HepG2 (cell line): Measurements from ENCODE around the gene GAS2. TPM values are rescaled to one million over a fixed set of nuclear protein-coding genes. Genes with fewer than 3 reads are reported as not detected.

Experiments used
- ATAC-seq: fragments of 200-7000 bp; cut with Tn5 transposase; 3 replicates; pipeline ENCODE4 v1.9.1; 2020; ENCODE audit warnings: mild to moderate bottlenecking, moderate library complexity
- BruUV-seq: library from RNA; stranded (reverse); fragments of 400-500 nt; replicated peaks from 2 replicates; lab custom pipeline; 2021; lab: Mats Ljungman, UMichigan
- CTCF ChIA-PET: fragments of 300-600 bp; formaldehyde crosslinking; extraction: SDS; loops from one replicate; lab custom pipeline; 2021; ENCODE audit warnings: low total read pairs, inconsistent platforms, low intra/inter-chr PET ratio; lab: Yijun Ruan, JAX
- POLR2A ChIA-PET: fragments of 350-600 bp; sonication (Branson Sonifier 250); formaldehyde crosslinking; loops from one replicate; lab custom pipeline; 2020; ENCODE audit warnings: antibody characterized with exemption, inconsistent platforms; lab: Yijun Ruan, JAX
- DNase-seq: peaks from one replicate; pipeline ENCODE4 v3.0.0-alpha.2; 2015; ENCODE audit warnings: low spot score
- FAIRE-seq: peaks from 3 replicates; lab custom pipeline; 2011; peaks lifted over from hg19 to GRCh38; lab: Jason Lieb, UNC
- H2AFZ ChIP-seq: one replicate; pipeline ENCODE4 v1.6.1; 2011; ENCODE audit warnings: low read length, inconsistent platforms
- H3K27ac ChIP-seq: fragments of 300-600 bp; 3 replicates; pipeline ENCODE4 v1.8.0; 2011; ENCODE audit warnings: mixed run types, mild to moderate bottlenecking, mixed read lengths, low read length, inconsistent platforms; ENCODE audit not compliant: insufficient read depth; ENCODE audit errors: extremely low read length
- H3K27me3 ChIP-seq, 2 experiments: fragments of 200-600 bp in 1 of 2; 2 replicates in 1 of 2; 3 replicates in 1 of 2; pipeline versions ENCODE4 v1.6.0 to v1.8.0; 2011; ENCODE audit warnings: low read length in 2 of 2, mild to moderate bottlenecking in 2 of 2, moderate library complexity in 2 of 2, inconsistent platforms in 1 of 2; ENCODE audit not compliant: insufficient read depth in 2 of 2, control insufficient read depth in 1 of 2
- H3K36me3 ChIP-seq, 2 experiments: fragments of 200-600 bp in 1 of 2; replicated peaks in 1 of 2; 2 replicates in 1 of 2; 3 replicates in 1 of 2; pipeline versions ENCODE4 v1.5.1 to v1.8.0; 2011; ENCODE audit warnings: low read length in 2 of 2, inconsistent platforms in 1 of 2; ENCODE audit not compliant: insufficient read depth in 2 of 2, control insufficient read depth in 1 of 2
- H3K4me1 ChIP-seq: 2 replicates; pipeline ENCODE4 v1.5.1; 2012; ENCODE audit warnings: low read length, inconsistent platforms; ENCODE audit not compliant: insufficient read depth
- H3K4me2 ChIP-seq: 2 replicates; pipeline ENCODE4 v1.6.0; 2011; ENCODE audit warnings: low read depth, low read length, inconsistent platforms
- H3K4me3 ChIP-seq, 3 experiments: fragments of 200-600 bp in 1 of 3; sonication (generic), shearing (Covaris generic) in 1 of 3; replicated peaks in 1 of 3; 2 replicates each; pipeline ENCODE4 v1.5.1; 2011 to 2016; ENCODE audit warnings: low read length in 3 of 3, inconsistent platforms in 2 of 3, low read depth in 2 of 3, mild to moderate bottlenecking in 2 of 3, control low read depth in 1 of 3, mixed read lengths in 1 of 3; ENCODE audit not compliant: insufficient read depth in 1 of 3
- H3K79me2 ChIP-seq: one replicate; pipeline ENCODE4 v1.6.1; 2011; ENCODE audit warnings: low read length, inconsistent platforms; ENCODE audit not compliant: insufficient read depth
- H3K9ac ChIP-seq: 2 replicates; pipeline ENCODE4 v1.6.0; 2011; ENCODE audit warnings: mild to moderate bottlenecking, low read depth, low read length, inconsistent platforms; ENCODE audit not compliant: insufficient read depth
- H3K9me3 ChIP-seq: 2 replicates; pipeline ENCODE4 v1.5.1; 2012; ENCODE audit warnings: mild to moderate bottlenecking, low read length
- H4K20me1 ChIP-seq: 2 replicates; pipeline ENCODE4 v1.6.0; 2011; ENCODE audit warnings: inconsistent platforms, mild to moderate bottlenecking, low read length, moderate library complexity; ENCODE audit not compliant: insufficient read depth
- HNF4A ChIP-seq: sonication (generic); formaldehyde crosslinking; IDR thresholded peaks from 2 replicates; pipeline ENCODE4 v1.4.0; 2020; ENCODE audit warnings: missing genetic modification reagents
- NFE2L1 ChIP-seq: sonication (generic); formaldehyde crosslinking; IDR thresholded peaks from 2 replicates; pipeline ENCODE4 v1.4.0; 2020; ENCODE audit warnings: missing genetic modification reagents, mild to moderate bottlenecking, borderline replicate concordance
- SYNCRIP ChIP-seq: fragments of 200-400 bp; formaldehyde crosslinking; IDR thresholded peaks from 2 replicates; pipeline ENCODE4 v1.6.1; 2018; ENCODE audit warnings: mild to moderate bottlenecking, low read depth, low read length; ENCODE audit not compliant: insufficient read depth
- ZFX ChIP-seq: sonication (generic); formaldehyde crosslinking; IDR thresholded peaks from 2 replicates; pipeline ENCODE4 v1.4.0; 2020; ENCODE audit warnings: mild to moderate bottlenecking, low read depth, missing genetic modification reagents, moderate library complexity
- ZNF616 ChIP-seq: sonication (generic); formaldehyde crosslinking; IDR thresholded peaks from 2 replicates; pipeline ENCODE4 v1.5.0; 2020; ENCODE audit warnings: low read depth, mild to moderate bottlenecking, missing genetic modification reagents
- ZZZ3 ChIP-seq: sonication (generic); formaldehyde crosslinking; IDR thresholded peaks from 2 replicates; pipeline ENCODE4 v1.4.0; 2020; ENCODE audit warnings: missing genetic modification reagents, mild to moderate bottlenecking, borderline replicate concordance
- WGBS: methylation state at CpG from one replicate; pipeline ENCODE4 v1.1.6; 2017; ENCODE audit warnings: low lambda C conversion rate; 5-methylcytosine and 5-hydroxymethylcytosine counted together
- in situ Hi-C: cut with HindIII; loops from 2 replicates; pipeline ENCODE4 v1.10.0; 2017; ENCODE audit warnings: low pct_unique_long_range_greater_than_20kb; ENCODE audit not compliant: extremely low pct_ligation_motif_present
- intact Hi-C: fragments of 100-400 bp; cut with micrococcal nuclease; formaldehyde crosslinking; loops from one replicate; pipeline ENCODE4 v1.10.0; 2022; ENCODE audit not compliant: unreplicated experiment
- polyA plus RNA-seq, 8 experiments: library from polyadenylated mRNA; depleted of rRNA in 3 of 8; stranded (reverse) in 7 of 8; unstranded in 1 of 8; fragments of >200 nt; fragmentation: Illumina TruSeq in 4 of 8; extraction: Trizol in 4 of 8; gene quantifications; 2 replicates each; pipeline versions ENCODE4 v1.2.1 to v1.2.3, GENCODE V29; 2011 to 2016; ENCODE audit warnings: low read depth in 4 of 8, missing spikeins in 1 of 8, mixed read lengths in 1 of 8; ENCODE audit not compliant: insufficient read depth in 1 of 8
- total RNA-seq, 5 experiments: library from RNA; depleted of rRNA; stranded (reverse); fragments of >200 nt; fragmentation: Illumina TruSeq; extraction: Trizol; gene quantifications; 2 replicates each; pipeline ENCODE4 v1.2.3, GENCODE V29; 2016; ENCODE audit warnings: low read depth in 1 of 5
- TF ChIP-seq, protein P1 (sequence below): sonication (generic); formaldehyde crosslinking; IDR thresholded peaks from 2 replicates; pipeline ENCODE4 v1.4.0; 2020; ENCODE audit warnings: low read depth, missing genetic modification reagents

The GAS2 gene
- total and polyA plus RNA-seq, 2 of the 13 experiments (the other 11 are each of a cell fraction or from before 2014, with no cell fraction given), result 26.0 to 85.1 TPM

DNA sequence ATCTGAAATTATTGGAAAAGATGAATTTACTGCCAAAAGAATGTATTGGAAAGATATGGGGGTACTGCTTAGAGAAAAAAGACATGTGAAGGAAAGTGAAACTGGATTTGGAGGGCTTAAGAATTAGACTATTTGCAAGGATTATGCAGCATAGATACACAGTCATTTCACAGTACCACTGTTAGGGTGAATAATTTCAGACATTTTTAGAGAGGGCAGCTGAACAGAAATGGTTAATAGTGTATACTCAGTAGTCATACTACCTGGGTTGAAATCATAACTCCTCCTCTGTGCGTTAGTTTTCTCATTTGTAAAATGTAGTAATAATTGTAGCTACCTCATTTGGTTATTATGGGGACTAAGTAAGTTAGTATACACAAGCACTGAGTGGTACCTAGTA, 33.0 kb downstream of the GAS2 start:
- FAIRE-seq, result no peak
- ChIA-PET CTCF (no interaction called here), POLR2A (no interaction called here)
- DNase-seq, result no peak
- Histone ChIP-seq H4K20me1 (no peaks in the 10 kb centered on the region), H3K4me1 (peaks cover 22% of the 10 kb centered on the region), H2AFZ (no peak overlapping the region), H3K79me2 (peaks cover 20% of the 10 kb centered on the region), H3K4me3 (no peak overlapping the region), H3K9me3 (no peaks in the 10 kb centered on the region), H3K27ac (no peak overlapping the region), H3K27me3 (no peaks in the 10 kb centered on the region), H3K36me3 (no peaks in the 10 kb centered on the region), H3K9ac (no peak overlapping the region), H3K4me2 (no peak overlapping the region)
- TF ChIP-seq, protein P1, sequence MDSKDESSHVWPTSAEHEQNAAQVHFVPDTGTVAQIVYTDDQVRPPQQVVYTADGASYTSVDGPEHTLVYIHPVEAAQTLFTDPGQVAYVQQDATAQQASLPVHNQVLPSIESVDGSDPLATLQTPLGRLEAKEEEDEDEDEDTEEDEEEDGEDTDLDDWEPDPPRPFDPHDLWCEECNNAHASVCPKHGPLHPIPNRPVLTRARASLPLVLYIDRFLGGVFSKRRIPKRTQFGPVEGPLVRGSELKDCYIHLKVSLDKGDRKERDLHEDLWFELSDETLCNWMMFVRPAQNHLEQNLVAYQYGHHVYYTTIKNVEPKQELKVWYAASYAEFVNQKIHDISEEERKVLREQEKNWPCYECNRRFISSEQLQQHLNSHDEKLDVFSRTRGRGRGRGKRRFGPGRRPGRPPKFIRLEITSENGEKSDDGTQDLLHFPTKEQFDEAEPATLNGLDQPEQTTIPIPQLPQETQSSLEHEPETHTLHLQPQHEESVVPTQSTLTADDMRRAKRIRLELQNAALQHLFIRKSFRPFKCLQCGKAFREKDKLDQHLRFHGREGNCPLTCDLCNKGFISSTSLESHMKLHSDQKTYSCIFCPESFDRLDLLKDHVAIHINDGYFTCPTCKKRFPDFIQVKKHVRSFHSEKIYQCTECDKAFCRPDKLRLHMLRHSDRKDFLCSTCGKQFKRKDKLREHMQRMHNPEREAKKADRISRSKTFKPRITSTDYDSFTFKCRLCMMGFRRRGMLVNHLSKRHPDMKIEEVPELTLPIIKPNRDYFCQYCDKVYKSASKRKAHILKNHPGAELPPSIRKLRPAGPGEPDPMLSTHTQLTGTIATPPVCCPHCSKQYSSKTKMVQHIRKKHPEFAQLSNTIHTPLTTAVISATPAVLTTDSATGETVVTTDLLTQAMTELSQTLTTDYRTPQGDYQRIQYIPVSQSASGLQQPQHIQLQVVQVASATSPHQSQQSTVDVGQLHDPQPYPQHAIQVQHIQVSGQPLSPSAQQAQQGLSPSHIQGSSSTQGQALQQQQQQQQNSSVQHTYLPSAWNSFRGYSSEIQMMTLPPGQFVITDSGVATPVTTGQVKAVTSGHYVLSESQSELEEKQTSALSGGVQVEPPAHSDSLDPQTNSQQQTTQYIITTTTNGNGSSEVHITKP (CRISPR knock-in tag), result no peak
- TF ChIP-seq HNF4A (CRISPR knock-in tag) (no peak), ZNF616 (CRISPR knock-in tag) (no peak), ZFX (CRISPR knock-in tag) (no peak), ZZZ3 (CRISPR knock-in tag) (no peak), SYNCRIP (no peak), NFE2L1 (CRISPR knock-in tag) (no peak)
- intact Hi-C loops, result no loop called here
- no peak for ATAC-seq
- WGBS, result 94% methylated on average over 1 of the region's 1 CpG
- no TSS peak for BruUV-seq
- in situ Hi-C loops, result no loop called here
